ENCODE measurements around the gene GNAI2.

The GNAI2 gene

GRCh38 chr3:50235716-50236483 lies at the start of gene GNAI2:
TSS of gene GNAI2 (plus strand) at chr3:50236204. CDS start at chr3:50236336, 132 bp downstream.
- DNase-seq: peak; percentile 86

- DNase-seq: no peak
These were observed 48.3 kb upstream of the GNAI2 start for GRCh38 chr3:50187750-50188149.

- peak; percentile 64 for DNase-seq
These were observed 46.7 kb upstream of the GNAI2 start for GRCh38 chr3:50189274-50189673.

- DNase-seq: no peak
These were observed 46.0 kb upstream of the GNAI2 start for GRCh38 chr3:50189989-50190388.

GRCh38 chr3:50190936-50191660 lies 44.9 kb upstream of the GNAI2 start, which contains the start of gene GNAT1:
TSS of gene GNAT1 (plus strand) at chr3:50191610. CDS start at chr3:50191726, 116 bp downstream.
- DNase-seq: no peak

GRCh38 chr3:50192124-50192523 lies 43.9 kb upstream of the GNAI2 start:
- DNase-seq: no peak

- no peak for DNase-seq
These were observed 43.3 kb upstream of the GNAI2 start for GRCh38 chr3:50192689-50193141.

- DNase-seq: no peak
These were observed 42.7 kb upstream of the GNAI2 start for GRCh38 chr3:50193286-50193685.

- DNase-seq: no peak
These were observed 42.3 kb upstream of the GNAI2 start for GRCh38 chr3:50193746-50194127.

GRCh38 chr3:50194128-50194902 lies 41.7 kb upstream of the GNAI2 start:
- DNase-seq: peak; percentile 7

GRCh38 chr3:50194903-50195500 lies 41.0 kb upstream of the GNAI2 start:
- no peak for DNase-seq

- no peak for DNase-seq
These were observed 40.3 kb upstream of the GNAI2 start for GRCh38 chr3:50195501-50196252.

GRCh38 chr3:50196253-50196801 lies 39.7 kb upstream of the GNAI2 start:
- DNase-seq: no peak

GRCh38 chr3:50201573-50202315 lies 34.3 kb upstream of the GNAI2 start:
- no peak for DNase-seq

GRCh38 chr3:50202353-50203112 lies 33.5 kb upstream of the GNAI2 start:
- DNase-seq: no peak

GRCh38 chr3:50203113-50203808 lies 32.7 kb upstream of the GNAI2 start:
- no peak for DNase-seq

GRCh38 chr3:50203809-50204803 lies 31.9 kb upstream of the GNAI2 start:
- no peak for DNase-seq

GRCh38 chr3:50204804-50205412 lies 31.1 kb upstream of the GNAI2 start, which contains the start of gene SLC38A3:
TSS of gene SLC38A3 (plus strand) at chr3:50205271. CDS start at chr3:50214200, 8,929 bp downstream.
- no peak for DNase-seq
